NCI-H146 treated with DMSO at 0.1 percent for 48 hours (cell line): ENCODE data around the gene TIMM13.

Source experiments
- DNase-seq: peaks from one replicate; lab custom pipeline; 2025; ENCODE audit not compliant: unreplicated experiment; lab: John Stamatoyannopoulos, UW

TIMM13 gene

GRCh38 chr19:2385053-2385721 lies 42.2 kb downstream of the TIMM13 start:
- DNase-seq: peak; percentile 75

GRCh38 chr19:2382530-2383222 lies 44.7 kb downstream of the TIMM13 start:
- DNase-seq: no peak

GRCh38 chr19:2381148-2381820 lies 46.1 kb downstream of the TIMM13 start:
- DNase-seq: peak; percentile 24

- DNase-seq: no peak
These were observed 46.8 kb downstream of the TIMM13 start for GRCh38 chr19:2380567-2380966.

GRCh38 chr19:2376784-2377519 lies 50.4 kb downstream of the TIMM13 start:
- DNase-seq: peak; percentile 7
